Large intestine (tissue), 3 donors: Measurements from ENCODE around the gene CAMTA1. TPM values are rescaled to one million over a fixed set of nuclear protein-coding genes. Genes with fewer than 3 reads are reported as not detected.

Experiments used
- DNase-seq, 2 donors: peaks; one replicate each; pipeline versions ENCODE4 v3.0.0 to v3.0.0-alpha.2; 2013
- H3K27ac ChIP-seq: one replicate; pipeline ENCODE4 v1.5.1; 2013; ENCODE audit warnings: low read length
- H3K27me3 ChIP-seq: 2 replicates; pipeline ENCODE4 v1.6.1; 2013; ENCODE audit warnings: low read length; ENCODE audit not compliant: control insufficient read depth, insufficient read depth
- H3K36me3 ChIP-seq: 2 replicates; pipeline ENCODE4 v1.6.1; 2013; ENCODE audit warnings: low read length; ENCODE audit not compliant: control insufficient read depth, insufficient read depth
- H3K4me1 ChIP-seq: one replicate; pipeline ENCODE4 v1.6.1; 2013; ENCODE audit warnings: low read length; ENCODE audit not compliant: control insufficient read depth, insufficient read depth
- H3K4me3 ChIP-seq: one replicate; pipeline ENCODE4 v1.5.1; 2013; ENCODE audit warnings: low read length
- H3K9me3 ChIP-seq: one replicate; pipeline ENCODE4 v1.6.1; 2013; ENCODE audit warnings: mild to moderate bottlenecking, low read depth, low read length, moderate library complexity; ENCODE audit not compliant: control insufficient read depth
- WGBS: methylation state at CpG from one replicate; pipeline ENCODE4 v1.1.5; 2013; ENCODE audit warnings: low lambda C conversion rate; ENCODE audit not compliant: insufficient coverage; 5-methylcytosine and 5-hydroxymethylcytosine counted together
- polyA plus RNA-seq: library from polyadenylated mRNA; unstranded; fragments of 120-200 nt; gene quantifications from one replicate; pipeline ENCODE4 v1.2.1, GENCODE V29; 2013

CAMTA1 gene
- polyA plus RNA-seq, 1 donor: 67.9 TPM

DNA sequence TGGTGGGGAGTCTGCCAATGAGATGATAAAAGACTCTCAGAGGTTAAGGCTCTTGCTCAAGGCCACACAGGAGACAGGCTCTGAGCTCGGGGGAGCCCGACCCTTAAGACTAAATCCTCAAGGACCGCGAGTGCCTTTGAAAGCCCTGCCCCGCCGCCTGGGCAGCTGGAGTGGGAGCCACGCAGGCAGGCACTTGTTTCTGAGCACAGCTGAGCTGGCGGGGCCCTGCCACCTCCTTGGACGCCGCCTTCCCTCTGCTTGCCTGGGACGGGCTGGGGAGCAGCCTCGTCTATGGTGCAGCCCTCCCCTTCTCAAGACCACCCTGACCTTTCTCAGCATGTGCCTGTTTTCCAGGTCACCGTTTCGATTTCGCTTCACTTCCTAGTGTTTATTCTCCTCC lies 169.3 kb downstream of the CAMTA1 start:
- Histone ChIP-seq H3K4me3 (no peak overlapping the region), H3K27me3 (no peaks in the 10 kb centered on the region), H3K4me1 (peaks cover 20% of the 10 kb centered on the region), H3K36me3 (no peaks in the 10 kb centered on the region), H3K27ac (no peak overlapping the region), H3K9me3 (no peaks in the 10 kb centered on the region)
- DNase-seq: no peak
- 83% methylated on average over 3 of the region's 15 CpGs for WGBS

DNA sequence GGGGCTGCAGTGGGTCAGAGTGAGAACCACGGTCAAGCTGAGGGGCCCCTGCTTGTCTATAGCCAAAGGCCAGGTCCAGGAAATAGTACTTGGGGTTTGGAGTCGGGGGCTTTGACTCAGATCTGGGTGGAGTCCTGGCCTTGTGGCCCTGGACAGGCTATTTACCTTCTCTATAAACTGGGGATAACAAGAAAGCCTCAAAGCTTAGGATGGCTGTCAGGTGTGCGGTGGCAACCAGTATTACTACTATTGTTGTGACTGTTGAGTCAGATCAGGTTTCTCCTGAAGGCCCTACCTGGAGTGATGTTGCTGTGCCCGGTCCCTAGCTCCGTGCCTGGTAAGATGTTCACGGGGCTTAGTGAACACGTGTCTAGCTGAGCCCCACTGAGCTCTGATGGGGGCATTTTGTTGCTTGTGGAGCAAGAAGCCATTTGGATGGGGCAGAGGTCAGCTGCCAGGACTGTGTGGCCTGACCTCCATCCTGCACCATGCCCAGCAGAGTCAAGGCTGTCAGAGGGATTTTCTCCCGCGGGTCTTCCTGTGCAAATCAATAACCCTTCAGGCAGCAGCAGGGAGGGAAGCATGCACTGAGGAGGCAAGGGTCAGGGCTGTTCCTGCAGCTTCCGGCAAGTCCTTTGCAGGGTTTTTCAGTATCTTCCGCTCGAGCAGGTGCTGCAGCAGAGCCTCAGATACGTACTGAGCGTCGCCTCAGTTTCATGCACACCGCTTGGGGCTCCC lies 170.3 kb downstream of the CAMTA1 start:
- no peak overlapping the region for H3K4me3 ChIP-seq
- H3K36me3 ChIP-seq: no peaks in the 10 kb centered on the region
- H3K4me1 ChIP-seq: peaks cover 21% of the 10 kb centered on the region
- H3K27ac ChIP-seq: peak overlapping the region; percentile 67
- peak in 1 of 2 donors; percentile 65 for DNase-seq
- H3K9me3 ChIP-seq: no peaks in the 10 kb centered on the region
- no CpG with 5 or more reads among the region's 16 CpGs for WGBS
- H3K27me3 ChIP-seq: no peaks in the 10 kb centered on the region

DNA sequence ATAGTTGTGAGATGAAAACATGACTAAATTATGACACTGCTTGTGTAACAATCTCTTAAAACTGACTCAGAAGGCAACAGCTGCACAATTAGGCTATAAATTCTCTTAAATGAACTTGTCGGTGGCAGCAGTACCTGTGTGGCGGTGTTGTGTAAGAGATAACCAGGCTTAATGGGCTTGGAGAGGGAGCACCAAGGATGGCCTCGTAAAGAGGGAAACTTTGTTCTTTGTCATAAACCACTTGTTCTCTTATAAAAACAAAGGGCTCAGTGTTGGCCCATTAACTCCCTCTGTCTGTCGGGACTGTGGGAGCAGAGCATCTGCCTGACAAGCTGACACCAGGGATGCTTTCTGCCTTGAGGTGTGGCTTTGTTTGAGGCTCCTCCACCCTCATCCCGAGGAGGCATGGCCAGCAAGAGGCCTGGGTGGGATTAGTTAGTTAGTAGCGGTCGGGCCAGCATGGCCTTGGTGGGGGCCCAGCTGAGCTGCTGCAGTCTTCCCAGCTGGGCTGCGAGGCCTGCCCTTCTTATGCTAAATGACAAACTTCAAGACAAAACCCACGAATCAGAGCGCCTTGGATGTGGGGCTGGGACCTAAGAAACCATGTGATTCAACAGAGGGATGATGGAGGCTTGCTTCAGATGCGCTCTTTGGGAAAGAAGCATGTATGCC lies 171.4 kb downstream of the CAMTA1 start:
- Histone ChIP-seq H3K9me3 (no peaks in the 10 kb centered on the region), H3K27me3 (no peaks in the 10 kb centered on the region), H3K4me1 (peaks cover 30% of the 10 kb centered on the region), H3K27ac (peak overlapping the region; percentile 67), H3K4me3 (no peak overlapping the region), H3K36me3 (no peaks in the 10 kb centered on the region)
- WGBS: no CpG with 5 or more reads among the region's 11 CpGs
- peak; percentile 61 to 89 for DNase-seq

DNA sequence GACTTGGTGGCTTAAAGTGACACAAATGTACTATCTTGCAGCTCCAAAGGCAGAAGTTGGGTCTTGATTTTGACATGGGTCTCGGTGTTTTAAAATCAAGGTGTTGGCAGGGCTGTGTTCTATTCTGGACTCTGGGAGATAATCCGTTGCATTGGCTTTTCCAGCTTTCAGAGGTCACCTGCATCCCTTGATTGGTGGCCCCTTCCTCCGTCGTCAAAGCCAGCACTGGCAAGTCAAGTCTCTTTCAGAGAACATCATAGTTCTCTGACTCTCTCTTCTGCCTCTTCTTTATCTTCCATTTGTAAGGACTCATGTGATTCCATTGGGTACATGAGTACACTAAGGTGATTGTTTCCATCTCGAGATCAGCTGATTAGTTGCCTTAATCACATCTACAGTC lies 172.1 kb downstream of the CAMTA1 start:
- DNase-seq: no peak
- Histone ChIP-seq H3K27me3 (no peaks in the 10 kb centered on the region), H3K4me1 (peaks cover 31% of the 10 kb centered on the region), H3K27ac (peak overlapping the region; percentile 51), H3K4me3 (no peak overlapping the region), H3K36me3 (no peaks in the 10 kb centered on the region), H3K9me3 (no peaks in the 10 kb centered on the region)
- WGBS: no CpG with 5 or more reads among the region's 5 CpGs

DNA sequence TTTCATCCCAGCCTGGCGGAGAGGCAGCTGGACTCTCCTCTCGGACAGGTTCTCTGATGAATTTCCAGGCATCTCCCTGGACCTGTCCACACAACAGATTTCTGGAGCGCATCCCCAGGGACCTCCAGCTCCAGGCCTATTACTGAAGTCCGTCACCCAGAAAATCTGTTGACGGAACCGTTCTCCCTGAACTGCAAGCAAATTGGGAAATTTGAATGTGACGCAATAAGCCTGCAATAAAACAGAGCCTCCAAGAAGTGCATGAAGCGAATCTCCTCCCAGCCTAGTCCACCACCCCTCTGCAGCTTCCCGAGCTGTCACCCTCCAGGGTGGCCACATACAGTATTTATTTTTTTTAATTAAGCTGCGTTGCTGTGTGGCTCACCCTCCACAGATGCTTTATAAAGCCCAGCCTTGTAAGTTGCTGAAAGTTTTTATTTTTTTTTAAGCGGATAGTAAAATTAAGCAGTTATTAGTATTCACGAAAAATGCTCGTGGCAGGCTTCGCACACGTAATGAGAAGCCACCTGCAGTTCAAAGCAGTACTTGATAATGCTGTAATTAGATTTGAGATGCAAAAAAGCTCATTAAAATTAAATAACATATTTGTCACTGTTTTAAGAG lies 173.3 kb downstream of the CAMTA1 start:
- Histone ChIP-seq H3K36me3 (no peaks in the 10 kb centered on the region), H3K9me3 (no peaks in the 10 kb centered on the region), H3K4me3 (no peak overlapping the region), H3K27ac (no peak overlapping the region), H3K4me1 (peaks cover 31% of the 10 kb centered on the region), H3K27me3 (no peaks in the 10 kb centered on the region)
- DNase-seq: no peak
- WGBS: 84% methylated on average over 6 of the region's 15 CpGs

DNA sequence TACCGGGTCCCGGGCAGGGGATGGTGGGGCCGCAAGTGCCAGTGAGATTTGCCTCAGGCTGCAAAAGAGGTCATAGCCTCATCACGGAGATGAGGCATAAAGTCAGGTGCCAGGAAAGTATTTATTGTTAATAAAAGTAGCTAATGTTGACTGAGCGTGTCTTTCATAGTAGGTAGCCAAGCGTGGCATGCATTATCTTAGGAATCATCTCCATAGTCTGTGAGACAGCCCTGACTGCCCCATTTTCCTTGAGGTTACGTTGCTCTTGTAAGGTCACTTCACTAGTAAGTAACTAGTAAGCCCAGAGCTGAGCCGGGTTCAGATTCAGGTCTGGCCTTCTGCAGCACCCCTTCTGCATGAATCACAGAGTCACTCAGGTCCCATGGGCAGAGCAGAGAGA lies 174.2 kb downstream of the CAMTA1 start:
- Histone ChIP-seq H3K27me3 (no peaks in the 10 kb centered on the region), H3K27ac (no peak overlapping the region), H3K9me3 (no peaks in the 10 kb centered on the region), H3K4me1 (peaks cover 37% of the 10 kb centered on the region), H3K4me3 (no peak overlapping the region), H3K36me3 (no peaks in the 10 kb centered on the region)
- DNase-seq: no peak
- no CpG with 5 or more reads among the region's 8 CpGs for WGBS

DNA sequence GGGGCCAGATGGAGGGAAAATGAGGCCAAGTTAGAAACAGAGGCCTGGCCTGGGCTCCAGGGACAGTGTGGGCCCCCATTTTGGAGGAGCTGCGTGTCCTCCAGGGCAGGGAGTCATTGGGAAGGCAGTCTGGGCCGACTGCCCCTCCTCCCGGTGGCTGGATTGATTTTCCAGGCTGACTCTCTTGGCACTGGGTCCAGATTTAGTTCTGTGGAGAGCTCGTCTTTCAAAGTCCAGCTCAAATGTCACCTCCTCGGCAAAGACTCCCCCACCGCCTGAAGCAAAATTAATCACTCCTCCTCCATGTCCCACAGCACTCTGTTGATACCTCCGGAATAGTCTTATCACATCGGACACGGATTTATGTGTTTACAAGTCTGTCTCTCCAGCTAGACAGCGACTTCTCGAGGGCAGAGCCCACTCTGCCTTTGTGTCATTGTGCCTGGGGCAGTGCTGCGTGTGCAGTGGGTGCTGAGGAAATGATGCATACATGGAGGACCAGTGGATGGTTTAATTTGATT lies 175.1 kb downstream of the CAMTA1 start:
- Histone ChIP-seq H3K27me3 (no peaks in the 10 kb centered on the region), H3K9me3 (no peaks in the 10 kb centered on the region)
- DNase-seq: peak in 1 of 2 donors; percentile 39

DNA sequence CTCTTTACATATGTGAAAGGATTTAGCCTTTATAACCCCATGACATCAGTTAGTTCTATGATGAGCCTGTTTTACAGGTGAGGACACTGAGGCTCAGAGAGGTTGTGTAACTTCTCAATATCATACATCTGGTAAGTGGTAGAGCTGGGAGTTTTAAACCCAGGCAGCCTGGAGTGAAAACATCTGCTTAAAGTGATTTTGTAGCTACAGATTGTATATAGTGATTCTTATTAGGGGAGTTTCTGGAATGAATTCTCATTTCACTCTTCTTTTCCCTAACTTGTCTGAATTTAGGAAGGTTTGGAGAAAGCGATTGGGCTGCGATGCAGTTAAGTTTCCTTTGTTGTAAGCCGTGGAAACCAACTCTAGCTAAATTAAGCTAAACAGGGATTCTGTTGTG lies 175.6 kb downstream of the CAMTA1 start:
- no peak overlapping the region for H3K27ac ChIP-seq
- DNase-seq: no peak
- WGBS: no CpG with 5 or more reads among the region's 3 CpGs
- H3K27me3 ChIP-seq: no peaks in the 10 kb centered on the region
- H3K4me3 ChIP-seq: no peak overlapping the region
- H3K4me1 ChIP-seq: peaks cover 34% of the 10 kb centered on the region
- H3K9me3 ChIP-seq: no peaks in the 10 kb centered on the region
- no peaks in the 10 kb centered on the region for H3K36me3 ChIP-seq

More for the DNA sequence above, 175.1 kb downstream of the CAMTA1 start:
- Histone ChIP-seq H3K4me1 (peaks cover 38% of the 10 kb centered on the region), H3K27ac (no peak overlapping the region), H3K36me3 (no peaks in the 10 kb centered on the region), H3K4me3 (no peak overlapping the region)
- WGBS: no CpG with 5 or more reads among the region's 12 CpGs

DNA sequence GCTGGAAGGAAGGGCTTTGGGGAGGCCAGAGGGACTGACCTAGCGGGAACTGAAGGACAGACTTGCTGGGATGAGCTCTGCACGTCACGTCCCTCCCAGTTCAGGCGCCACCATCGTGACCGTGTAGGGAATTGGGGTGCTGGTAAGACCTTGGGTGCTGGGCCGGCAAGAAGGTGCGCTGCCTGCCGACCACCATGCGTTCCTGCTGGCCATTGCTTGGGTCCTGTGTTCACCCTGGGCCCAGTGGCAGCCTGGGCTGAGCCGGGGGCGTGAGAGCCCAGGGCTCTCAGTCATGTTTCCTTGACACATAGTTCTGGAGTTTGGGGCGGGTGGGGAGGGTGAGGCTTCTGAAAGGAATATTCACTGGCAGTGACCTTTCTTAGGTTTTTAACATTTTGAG lies 176.0 kb downstream of the CAMTA1 start:
- Histone ChIP-seq H3K36me3 (no peaks in the 10 kb centered on the region), H3K27ac (no peak overlapping the region), H3K4me3 (no peak overlapping the region), H3K4me1 (peaks cover 29% of the 10 kb centered on the region), H3K9me3 (no peaks in the 10 kb centered on the region), H3K27me3 (no peaks in the 10 kb centered on the region)
- WGBS: no CpG with 5 or more reads among the region's 13 CpGs
- DNase-seq: no peak

DNA sequence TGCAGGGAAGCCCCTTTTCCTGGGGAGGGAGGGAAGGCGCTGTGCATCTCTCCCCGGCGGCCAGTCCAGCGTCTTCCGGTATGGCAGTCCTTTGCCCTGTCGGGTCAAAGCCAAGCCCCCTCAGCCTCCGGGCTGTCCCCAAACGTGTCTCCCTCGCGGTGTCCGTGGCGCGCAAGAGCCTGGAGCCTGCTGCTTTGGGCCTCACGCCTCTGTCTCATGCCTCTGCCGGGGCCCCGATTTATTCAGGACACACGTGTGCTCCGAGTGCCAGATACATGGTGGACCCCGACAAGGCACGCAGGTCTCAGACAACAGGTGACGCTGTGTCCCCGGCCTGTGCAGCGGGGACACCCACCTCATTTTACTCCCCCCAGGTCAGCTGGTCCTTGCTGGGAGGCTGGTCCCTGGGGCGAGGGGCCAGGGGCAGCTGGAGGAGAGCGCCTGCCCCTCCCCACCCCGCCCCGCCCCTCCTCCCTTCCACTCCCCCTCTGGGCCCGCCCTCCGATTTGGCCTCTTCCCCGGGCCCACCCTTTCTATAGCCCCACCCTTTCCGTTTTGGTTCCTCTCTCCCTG lies 176.7 kb downstream of the CAMTA1 start:
- Histone ChIP-seq H3K36me3 (no peaks in the 10 kb centered on the region), H3K4me3 (peak overlapping the region; percentile 37), H3K9me3 (no peaks in the 10 kb centered on the region), H3K4me1 (peaks cover 25% of the 10 kb centered on the region), H3K27me3 (no peaks in the 10 kb centered on the region), H3K27ac (peak overlapping the region; percentile 29)
- no CpG with 5 or more reads among the region's 31 CpGs for WGBS
- peak in 1 of 2 donors; percentile 66 for DNase-seq
